ENCODE results near the gene TMEM176B.

GRCh38 chr7:150744041-150744656, 56.0 kb downstream of the TMEM176B start:
- TF ChIP-seq POLR2A (IDR thresholded peaks at IDR 0.05; ENCODE audit: low read depth, low read length) (no peak), POLR2AphosphoS5 (IDR thresholded peaks at IDR 0.05; ENCODE audit: low read depth, low read length) (peak; percentile 17; the same call in 1 of the 2 replicates), TAF1 (IDR thresholded peaks at IDR 0.05; ENCODE audit: low read depth, low read length) (no peak), PAX5 (IDR thresholded peaks at IDR 0.05; ENCODE audit: insufficient read depth, low read length, severe bottlenecking) (no peak)

Data from GM12891 (cell line).